Liver (tissue), 9 donors: ENCODE results near the gene LILRB3. TPM values are rescaled to one million over a fixed set of nuclear protein-coding genes. Genes with fewer than 3 reads are reported as not detected.
A peak's percentile ranks its signal among the peaks of the same experiment; 100 is the strongest.

Source experiments
- DNase-seq: peaks from one replicate; pipeline ENCODE4 v3.0.0-alpha.2; 2017; ENCODE audit warnings: low spot score
- H3K27ac ChIP-seq, 2 donors: one replicate each; pipeline ENCODE4 v1.7.0; 2013; ENCODE audit warnings: inconsistent platforms in 2 of 2, low read length in 2 of 2, control low read depth in 1 of 2, low read depth in 1 of 2, mild to moderate bottlenecking in 1 of 2
- H3K27me3 ChIP-seq, 4 donors: one replicate each; pipeline versions ENCODE4 v1.6.1 to v1.7.0; 2013; ENCODE audit warnings: low read length in 3 of 4, inconsistent platforms in 1 of 4, mild to moderate bottlenecking in 1 of 4, moderate library complexity in 1 of 4; ENCODE audit not compliant: control insufficient read depth in 4 of 4, insufficient read depth in 4 of 4
- H3K36me3 ChIP-seq, 4 donors: one replicate each; pipeline versions ENCODE4 v1.6.1 to v1.7.0; 2013; ENCODE audit warnings: low read length in 3 of 4, mild to moderate bottlenecking in 3 of 4, low read depth in 1 of 4, moderate library complexity in 1 of 4; ENCODE audit not compliant: control insufficient read depth in 4 of 4, insufficient read depth in 3 of 4
- H3K4me1 ChIP-seq, 4 donors: one replicate each; pipeline versions ENCODE4 v1.6.1 to v1.7.0; 2013; ENCODE audit warnings: low read length in 3 of 4, mild to moderate bottlenecking in 3 of 4, moderate library complexity in 1 of 4; ENCODE audit not compliant: control insufficient read depth in 4 of 4, insufficient read depth in 4 of 4
- H3K4me3 ChIP-seq, 3 donors: one replicate each; pipeline versions ENCODE4 v1.6.1 to v1.7.0; 2013; ENCODE audit warnings: low read length in 3 of 3, control low read depth in 1 of 3, low read depth in 1 of 3, mild to moderate bottlenecking in 1 of 3
- H3K9ac ChIP-seq, 2 donors: one replicate each; pipeline ENCODE4 v1.7.0; 2013; ENCODE audit warnings: low read length in 2 of 2, mild to moderate bottlenecking in 2 of 2, moderate library complexity in 2 of 2, control low read depth in 1 of 2, low read depth in 1 of 2
- H3K9me3 ChIP-seq, 4 donors: one replicate each; pipeline versions ENCODE4 v1.6.1 to v1.7.0; 2013; ENCODE audit warnings: low read length in 3 of 4; ENCODE audit not compliant: control insufficient read depth in 4 of 4
- ATF3 ChIP-seq: IDR thresholded peaks from 2 replicates; pipeline ENCODE4 v1.6.1; 2016; ENCODE audit warnings: antibody characterized with exemption
- CTCF ChIP-seq: fragments of 150-350 bp; IDR thresholded peaks from 2 replicates; pipeline ENCODE4 v1.5.1; 2017; ENCODE audit warnings: improper control_type of control experiment, low read depth, low read length; ENCODE audit not compliant: missing input control
- EGR1 ChIP-seq, 2 donors: IDR thresholded peaks; 2 replicates each; pipeline ENCODE4 v1.6.1; 2016 to 2018; ENCODE audit warnings: antibody characterized with exemption in 2 of 2, low read depth in 2 of 2
- FOXA1 ChIP-seq: IDR thresholded peaks from 2 replicates; pipeline ENCODE4 v1.6.1; 2016; ENCODE audit warnings: antibody characterized with exemption
- FOXA2 ChIP-seq: IDR thresholded peaks from 2 replicates; pipeline ENCODE4 v1.6.1; 2016; ENCODE audit warnings: antibody characterized with exemption
- GABPA ChIP-seq, 2 donors: IDR thresholded peaks in 1 of 2; conservative IDR thresholded peaks in 1 of 2; 2 replicates each; pipeline ENCODE4 v1.6.1; 2016; ENCODE audit warnings: antibody characterized with exemption in 2 of 2, mild to moderate bottlenecking in 1 of 2, moderate library complexity in 1 of 2
- HNF4A ChIP-seq, 2 donors: conservative IDR thresholded peaks; 2 replicates each; pipeline ENCODE4 v1.6.1; 2016; ENCODE audit warnings: antibody characterized with exemption in 2 of 2, mild to moderate bottlenecking in 2 of 2
- HNF4G ChIP-seq: IDR thresholded peaks from 2 replicates; pipeline ENCODE4 v1.6.1; 2016; ENCODE audit warnings: antibody characterized with exemption
- JUND ChIP-seq, 2 donors: IDR thresholded peaks; 2 replicates each; pipeline ENCODE4 v1.6.1; 2016; ENCODE audit warnings: antibody characterized with exemption in 2 of 2
- MAX ChIP-seq: IDR thresholded peaks from 2 replicates; pipeline ENCODE4 v1.6.1; 2016; ENCODE audit warnings: antibody characterized with exemption
- NR2F2 ChIP-seq: IDR thresholded peaks from 2 replicates; pipeline ENCODE4 v1.6.1; 2016; ENCODE audit warnings: antibody characterized with exemption
- RAD21 ChIP-seq, 2 donors: IDR thresholded peaks; 2 replicates each; pipeline ENCODE4 v1.6.1; 2016; ENCODE audit warnings: antibody characterized with exemption in 2 of 2, mild to moderate bottlenecking in 2 of 2
- REST ChIP-seq: IDR thresholded peaks from 2 replicates; pipeline ENCODE4 v1.6.1; 2016; ENCODE audit warnings: antibody characterized with exemption, mild to moderate bottlenecking
- RXRA ChIP-seq, 2 donors: IDR thresholded peaks; 2 replicates each; pipeline ENCODE4 v1.6.1; 2017 to 2018; ENCODE audit warnings: antibody characterized with exemption in 2 of 2, mild to moderate bottlenecking in 1 of 2
- SP1 ChIP-seq: IDR thresholded peaks from 2 replicates; pipeline ENCODE4 v1.6.1; 2018; ENCODE audit warnings: antibody characterized with exemption, mild to moderate bottlenecking
- TAF1 ChIP-seq: conservative IDR thresholded peaks from 2 replicates; pipeline ENCODE4 v1.6.1; 2016; ENCODE audit warnings: antibody characterized with exemption, mild to moderate bottlenecking
- YY1 ChIP-seq: IDR thresholded peaks from 2 replicates; pipeline ENCODE4 v1.6.1; 2016; ENCODE audit warnings: antibody characterized with exemption, mild to moderate bottlenecking
- ZBTB33 ChIP-seq: IDR thresholded peaks from 2 replicates; pipeline ENCODE4 v1.6.1; 2016; ENCODE audit warnings: antibody characterized with exemption
- WGBS: extraction: QIAGEN DNeasy Blood & Tissue Kit; methylation state at CpG from one replicate; pipeline ENCODE4 v1.1.7; 2013; 5-methylcytosine and 5-hydroxymethylcytosine counted together
- polyA plus RNA-seq, 2 donors: library from polyadenylated mRNA; stranded (reverse) in 1 of 2; unstranded in 1 of 2; fragments of 200-250 nt in 1 of 2; fragments of >200 nt in 1 of 2; fragmentation: Nextera tagmentation in 1 of 2; extraction: Ambion mirVana in 1 of 2; gene quantifications; one replicate each; pipeline versions ENCODE4 v1.2.1 to v1.2.3, GENCODE V29; 2013 to 2015
- total RNA-seq, 2 donors: library from RNA; depleted of rRNA; stranded (reverse); fragments of >200 nt; gene quantifications; one replicate each; pipeline ENCODE4 v1.2.3, GENCODE V29; 2014
- donor health status: healthy.
- donor health status: healthy.
- donor health status: healthy.
- donor health status: healthy.
- donor health status: healthy.

The LILRB3 gene
- total and polyA plus RNA-seq, 4 donors: 2.2 to 10.5 (median 3.3) TPM

- peak overlapping the region; percentile 9 to 11 for H3K9ac ChIP-seq
Measured at GRCh38 chr19:54207983-54208783, 14.6 kb downstream of the LILRB3 start.

More at GRCh38 chr19:54207983-54208783, 14.6 kb downstream of the LILRB3 start:
- H3K4me1 ChIP-seq: peaks cover 31 to 84% (median 69%) of the 10 kb centered on the region in 4 donors
- no peaks in the 10 kb centered on the region for H3K9me3 ChIP-seq
- H3K27me3 ChIP-seq: no peaks in the 10 kb centered on the region
- WGBS: 60% methylated on average over 18 of the region's 18 CpGs
- H3K36me3 ChIP-seq: peaks cover 20 to 37% (median 27%) of the 10 kb centered on the region in 4 donors
- no peak for DNase-seq
- H3K4me3 ChIP-seq: no peak overlapping the region
- peak overlapping the region; percentile 88 to 94 for H3K27ac ChIP-seq
- TF ChIP-seq EGR1 (IDR thresholded peaks at IDR 0.05; ENCODE audit: low read depth in 2 of 2) (peak in 1 of 2 donors; percentile 52), NR2F2 (peak; percentile 65), FOXA2 (no peak), ZBTB33 (peak; percentile 23), FOXA1 (no peak), TAF1 (no peak), SP1 (peak; percentile 86), HNF4A (conservative IDR thresholded peaks at IDR 0.05) (peak; percentile 39 to 54), GABPA (IDR thresholded peaks at IDR 0.05 in 1 of 2, conservative IDR thresholded peaks at IDR 0.05 in 1 of 2) (peak in 1 of 2 donors; percentile 22), MAX (peak; percentile 87), HNF4G (peak; percentile 31), YY1 (peak; percentile 49), RAD21 (IDR thresholded peaks at IDR 0.05) (peak in 1 of 2 donors; percentile 42), JUND (IDR thresholded peaks at IDR 0.05) (peak; percentile 5 to 66), RXRA (IDR thresholded peaks at IDR 0.05) (peak; percentile 84 to 94), ATF3 (peak; percentile 17), CTCF (no peak), REST (peak; percentile 0)
